KBM-7 (cell line): Measurements from ENCODE around the gene DCST1.
A peak's percentile ranks its signal among the peaks of the same experiment; 100 is the strongest.

ENCODE experiments used
- DNase-seq: peaks from one replicate; pipeline ENCODE4 v3.0.0-alpha.2; 2015
- in situ Hi-C: fragments of 300-500 bp; cut with MboI; formaldehyde crosslinking; loops from 2 replicates; pipeline ENCODE4 v1.14.3; 2020; ENCODE audit warnings: low sequenced_read_pairs, low pct_unique_long_range_greater_than_20kb, mixed read lengths

The DCST1 gene

DNA sequence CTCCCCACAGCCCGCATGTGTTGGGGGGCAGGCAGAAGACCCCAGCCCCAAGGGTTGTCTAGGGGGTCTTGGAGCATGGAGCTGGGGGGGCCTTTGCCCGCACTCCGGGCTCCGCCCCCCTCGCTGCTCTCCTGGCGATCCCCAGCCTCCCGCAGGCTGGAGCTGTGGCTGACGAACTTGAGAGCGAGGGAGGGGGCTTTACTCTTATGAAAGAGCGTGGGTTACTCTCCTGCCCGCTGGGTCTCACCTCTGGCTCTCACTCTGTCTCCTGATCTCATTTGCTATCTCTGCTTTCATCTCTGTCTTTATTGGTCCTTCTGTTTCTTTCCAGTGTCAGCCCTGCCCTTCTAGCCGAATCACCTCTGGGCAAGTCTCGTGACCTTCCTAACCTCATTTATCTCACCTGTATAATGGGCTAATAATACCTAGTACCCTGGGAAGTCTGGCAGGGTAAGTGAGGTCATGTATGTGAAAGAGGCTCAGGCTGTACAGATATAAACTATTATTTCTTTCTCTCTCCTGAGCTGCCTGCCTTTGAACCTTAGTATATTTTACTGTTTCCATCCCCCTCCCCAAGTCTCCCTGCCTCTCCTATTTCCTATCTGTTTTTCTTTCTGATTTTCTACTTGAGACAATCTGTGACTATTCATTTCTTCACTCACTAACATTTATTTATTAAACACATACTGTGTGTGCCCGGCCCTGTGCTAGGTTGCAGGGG lies 30.6 kb downstream of the DCST1 start:
- DNase-seq: peak; percentile 49
- in situ Hi-C loops: no loop called here

DNA sequence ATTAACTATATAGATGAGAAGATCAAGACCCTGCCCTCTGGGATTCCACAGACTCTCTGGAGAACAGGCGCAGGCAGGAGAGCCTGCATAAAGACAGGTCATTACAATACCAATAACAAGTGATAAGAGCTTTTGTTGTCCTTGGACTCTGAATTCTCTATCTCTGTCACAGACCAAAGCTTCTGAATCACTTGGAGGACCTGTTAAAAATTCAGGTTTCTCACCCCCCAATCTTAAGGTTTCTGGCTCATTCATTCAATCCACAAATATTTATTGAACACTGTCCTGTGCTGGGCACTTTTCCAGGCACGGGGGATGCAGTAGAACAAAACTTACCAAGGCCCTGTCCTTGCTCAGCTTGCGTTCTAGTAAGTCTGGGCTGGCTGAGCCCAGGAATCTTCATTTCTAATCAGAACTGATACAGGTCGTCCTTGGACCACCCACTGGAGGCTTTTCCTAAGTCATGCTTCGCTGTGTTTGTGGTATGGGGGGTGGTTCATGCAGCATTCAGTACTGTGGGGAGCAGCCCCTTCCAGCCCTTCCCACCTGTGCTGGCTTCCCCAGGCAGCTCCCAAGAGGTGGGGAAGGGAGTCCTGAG lies 31.3 kb downstream of the DCST1 start:
- in situ Hi-C loops: no loop called here
- no peak for DNase-seq

DNA sequence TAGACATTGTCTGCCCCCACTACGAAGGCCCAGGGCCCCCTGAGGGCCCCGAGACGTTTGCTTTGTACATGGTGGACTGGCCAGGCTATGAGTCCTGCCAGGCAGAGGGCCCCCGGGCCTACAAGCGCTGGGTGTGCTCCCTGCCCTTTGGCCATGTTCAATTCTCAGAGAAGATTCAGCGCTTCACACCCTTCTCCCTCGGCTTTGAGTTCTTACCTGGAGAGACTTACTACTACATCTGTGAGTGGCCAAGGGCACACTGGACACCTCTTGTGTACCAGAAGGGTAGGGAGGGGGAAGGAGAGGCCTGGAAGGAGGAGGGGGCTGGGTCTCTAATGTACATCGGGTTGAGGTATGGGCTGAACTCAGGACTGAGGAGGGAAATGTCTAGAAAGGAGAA lies 33.2 kb downstream of the DCST1 start:
- in situ Hi-C loops: no loop called here
- DNase-seq: no peak

DNA sequence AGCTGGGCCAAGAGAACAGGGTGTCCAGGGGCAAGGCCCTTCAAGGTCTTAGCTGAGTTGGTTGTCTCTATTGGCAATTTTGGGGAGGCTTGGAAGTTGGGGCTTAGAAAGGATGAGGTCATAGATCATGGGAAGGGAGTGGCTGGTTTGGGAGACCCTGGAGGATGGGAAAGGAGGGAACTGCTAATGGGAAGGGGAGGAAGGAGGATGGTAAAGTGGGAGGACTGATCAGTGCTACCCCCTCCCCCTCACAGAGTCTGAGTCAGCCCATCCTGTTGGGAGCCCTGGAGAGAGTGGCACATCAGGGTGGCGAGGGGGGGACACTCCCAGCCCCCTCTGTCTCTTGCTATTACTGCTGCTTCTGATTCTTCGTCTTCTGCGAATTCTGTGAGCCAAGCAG lies 35.0 kb downstream of the DCST1 start:
- in situ Hi-C loops: no loop called here
- no peak for DNase-seq

DNA sequence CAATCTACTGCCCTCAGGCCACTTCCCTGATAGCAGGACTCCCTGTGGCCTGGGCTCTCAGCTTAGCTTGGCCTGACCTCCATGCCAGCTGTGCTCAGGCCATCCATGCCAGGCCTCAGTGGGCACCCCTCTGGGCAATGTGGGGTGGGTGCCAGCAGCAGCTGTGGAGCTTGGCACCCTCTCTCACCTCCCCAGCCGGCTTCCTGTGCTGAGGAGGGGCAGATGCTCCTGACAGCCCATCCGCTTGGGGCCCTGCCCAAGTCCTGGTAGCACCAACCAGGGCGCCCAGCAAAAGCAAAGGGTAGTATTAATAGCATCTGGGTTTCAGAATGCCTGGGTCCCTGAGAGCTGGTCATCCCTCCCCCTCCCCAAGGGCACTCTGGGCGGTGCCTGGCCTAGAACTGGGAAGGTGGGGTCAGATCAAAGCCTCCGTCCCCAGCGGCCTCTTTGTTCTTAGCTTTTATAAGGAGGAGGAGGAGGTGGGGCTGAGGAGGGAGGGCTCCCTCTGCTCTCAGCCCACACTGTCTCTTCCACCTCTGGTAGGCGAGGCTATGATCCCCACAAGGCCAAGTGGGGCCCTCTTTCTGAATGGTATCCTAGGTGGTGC lies 36.0 kb downstream of the DCST1 start:
- no peak for DNase-seq
- in situ Hi-C loops: no loop called here

DNA sequence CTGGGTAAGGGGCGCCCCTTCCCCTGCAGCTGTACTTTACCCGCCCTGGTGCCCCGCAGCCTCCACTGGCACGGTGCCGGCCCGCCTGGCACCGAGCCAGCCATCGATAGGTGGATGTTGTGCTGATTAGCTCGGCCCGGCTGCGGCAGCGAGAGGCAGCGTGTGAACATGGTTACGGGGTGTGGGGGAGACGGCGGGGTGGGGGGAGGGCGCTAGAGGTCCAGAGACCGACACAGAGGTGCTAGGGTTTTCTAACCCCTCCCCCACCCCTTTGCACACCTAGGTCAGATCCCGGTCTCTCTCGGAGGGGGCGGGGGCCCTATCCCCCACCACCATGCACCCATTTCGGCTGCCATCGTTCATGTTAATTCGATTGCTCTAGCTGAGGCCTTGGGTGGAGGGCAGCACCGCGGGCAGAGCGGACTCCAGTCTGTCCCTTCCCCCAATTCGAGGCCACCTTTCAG lies 36.6 kb downstream of the DCST1 start:
- in situ Hi-C loops: no loop called here
- DNase-seq: no peak

DNA sequence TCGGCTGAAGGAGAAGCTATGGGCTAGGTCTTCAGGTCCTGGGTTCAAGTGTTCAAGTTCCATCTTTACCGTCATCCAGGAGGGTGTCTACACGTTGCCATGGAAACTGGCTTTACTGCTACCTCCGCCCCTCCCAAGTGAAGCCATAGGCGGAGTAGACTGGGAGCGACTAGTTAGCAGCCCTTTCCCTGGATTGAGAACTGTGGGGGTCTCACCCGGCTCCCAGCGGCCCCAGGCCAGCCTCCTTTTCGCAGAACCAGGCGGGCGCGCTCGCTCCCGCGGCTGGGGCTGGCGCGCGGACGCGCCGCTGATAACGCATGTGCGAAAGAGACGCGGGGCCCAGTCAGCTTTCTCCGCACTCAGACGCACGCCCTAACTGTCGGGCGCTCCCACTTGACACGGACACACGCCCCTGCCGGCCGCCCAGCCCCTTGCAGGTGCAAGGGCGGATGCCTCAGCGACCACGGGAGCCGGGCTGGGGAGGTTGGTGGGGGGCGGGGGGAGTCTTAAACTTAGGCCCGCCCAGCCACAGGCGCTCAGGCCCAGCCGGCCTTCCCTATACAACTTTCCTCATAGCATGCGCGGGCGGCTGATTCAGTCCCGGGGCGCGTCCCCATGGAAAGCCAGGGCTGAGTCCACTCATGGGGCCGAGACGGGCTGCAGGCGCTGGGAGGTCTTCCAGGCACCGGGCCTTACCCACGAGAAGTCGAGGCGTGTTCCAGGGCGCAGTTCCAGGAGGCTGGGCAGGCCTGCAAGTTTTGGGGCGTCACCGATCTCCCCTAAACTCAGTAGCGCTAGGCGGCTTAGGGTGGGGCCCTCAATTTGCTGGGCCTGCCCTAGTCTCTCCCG lies 37.3 kb downstream of the DCST1 start:
- in situ Hi-C loops: no loop called here
- DNase-seq: peak; percentile 83

DNA sequence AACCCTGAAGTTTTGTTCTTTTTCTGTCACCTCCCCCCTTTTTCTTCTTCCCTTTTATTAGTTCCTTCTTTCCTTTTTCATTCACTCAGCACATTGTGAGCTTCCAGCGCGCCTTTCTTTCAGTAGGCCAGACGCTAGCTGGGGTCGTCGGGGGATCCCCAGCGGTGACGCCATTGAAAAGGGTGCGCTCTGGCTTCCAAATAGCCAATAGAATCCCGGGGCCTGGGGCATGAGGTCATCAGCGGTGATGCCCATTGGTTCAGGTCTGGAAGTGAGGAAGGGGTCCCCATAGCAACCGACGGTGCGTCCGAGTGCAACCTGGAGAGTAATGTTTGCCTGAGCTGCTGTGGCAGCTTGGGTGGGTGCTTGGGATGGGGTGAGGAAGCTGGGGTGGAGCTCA lies 38.1 kb downstream of the DCST1 start:
- in situ Hi-C loops: no loop called here
- DNase-seq: no peak

DNA sequence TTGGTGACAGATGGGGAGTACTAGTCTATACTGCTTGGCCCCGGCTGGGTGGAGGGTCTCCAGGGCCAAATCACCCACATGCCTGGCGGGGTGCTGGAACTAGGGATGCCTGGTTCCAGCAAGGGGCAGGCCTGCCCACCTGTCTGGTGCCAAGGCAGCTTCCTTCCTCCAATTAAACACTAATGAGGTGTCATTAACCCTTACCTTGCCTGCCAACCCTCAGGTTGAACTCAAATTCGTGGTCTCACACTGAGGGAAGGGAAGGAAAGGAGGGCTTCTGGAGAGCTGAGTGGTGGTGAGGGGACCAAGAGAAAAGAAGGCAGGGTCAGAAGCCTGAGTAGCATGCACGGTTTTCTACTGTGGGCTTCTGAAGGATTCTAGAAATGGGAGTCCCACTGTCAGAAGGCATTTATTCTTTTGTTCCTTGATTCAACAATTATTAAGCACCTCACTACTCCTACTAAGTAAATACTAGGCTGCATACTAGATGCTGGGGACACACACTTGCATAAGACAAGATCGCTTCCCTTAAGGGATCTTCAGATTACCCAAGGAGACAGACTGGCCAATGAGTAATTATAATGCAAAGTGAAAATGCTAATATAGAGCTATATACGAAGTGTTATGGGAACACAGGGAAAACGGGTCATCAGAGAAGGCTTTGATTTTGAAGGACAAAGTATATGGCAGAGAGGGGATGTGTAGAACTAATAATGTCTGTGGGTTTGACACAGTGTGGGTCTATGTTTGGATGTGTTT lies 39.1 kb downstream of the DCST1 start:
- DNase-seq: no peak
- in situ Hi-C loops: no loop called here

DNA sequence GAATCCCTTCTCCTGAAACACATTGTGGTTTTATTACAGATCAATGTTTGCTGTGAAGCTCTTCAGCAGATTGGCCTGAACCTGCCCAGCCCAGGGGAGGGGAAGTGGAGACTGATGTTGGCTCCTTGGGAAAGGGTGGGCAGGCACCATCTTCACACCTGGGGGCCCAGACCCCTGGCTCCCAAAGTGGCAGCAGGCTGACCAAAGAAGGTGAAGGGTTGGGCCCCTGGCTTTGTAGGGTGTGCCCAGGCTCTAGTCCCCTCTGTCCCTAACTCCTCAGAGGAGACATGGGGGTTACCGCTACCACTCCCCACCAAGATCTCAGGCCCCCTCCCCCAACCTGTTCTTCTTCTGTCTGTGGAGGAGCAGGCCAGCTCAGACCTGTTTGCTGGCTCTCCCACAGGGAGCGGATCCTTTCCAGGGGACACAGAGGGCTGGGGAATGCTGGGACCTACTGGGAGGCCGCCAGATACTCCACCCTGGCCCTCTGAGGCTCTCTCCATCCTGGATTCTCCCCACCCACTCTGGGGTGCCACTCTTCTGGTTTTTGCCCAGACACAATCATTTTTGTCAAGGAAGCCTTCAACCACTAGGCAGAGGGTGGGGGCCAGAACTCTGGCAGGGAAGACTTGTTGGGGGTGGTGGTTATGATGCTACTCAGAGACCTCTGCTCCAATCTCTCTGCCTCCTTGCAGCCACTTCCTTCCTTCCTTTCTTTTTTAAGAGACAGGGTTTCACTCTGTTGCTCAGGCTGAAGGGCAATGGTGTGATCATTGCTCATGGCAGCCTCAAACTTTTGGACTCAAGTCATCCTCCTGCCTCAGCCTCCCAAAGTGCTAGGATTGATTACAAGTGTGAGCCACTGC lies 40.0 kb downstream of the DCST1 start:
- in situ Hi-C loops: no loop called here
- peak; percentile 81 for DNase-seq

DNA sequence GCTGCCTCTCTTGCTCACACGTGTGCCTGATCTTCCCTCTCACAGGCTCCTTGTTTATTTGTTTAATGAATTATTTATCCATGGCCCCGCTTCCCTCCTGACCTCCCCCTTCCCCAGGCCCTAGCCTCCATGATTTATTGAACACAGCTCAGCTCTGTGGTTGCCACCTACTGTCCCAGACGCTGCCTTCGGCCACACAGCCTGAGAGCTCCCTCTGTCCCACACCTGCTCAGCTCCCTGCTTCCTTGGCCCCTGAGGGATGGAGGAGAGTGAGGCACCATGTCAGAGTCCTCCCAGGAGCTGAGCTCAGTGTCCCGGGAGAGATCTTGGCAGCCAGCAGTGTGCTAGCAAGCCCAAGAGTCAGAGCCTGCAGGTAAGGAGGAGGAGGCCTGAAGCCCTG lies 41.9 kb downstream of the DCST1 start:
- DNase-seq: no peak
- in situ Hi-C loops: no loop called here

DNA sequence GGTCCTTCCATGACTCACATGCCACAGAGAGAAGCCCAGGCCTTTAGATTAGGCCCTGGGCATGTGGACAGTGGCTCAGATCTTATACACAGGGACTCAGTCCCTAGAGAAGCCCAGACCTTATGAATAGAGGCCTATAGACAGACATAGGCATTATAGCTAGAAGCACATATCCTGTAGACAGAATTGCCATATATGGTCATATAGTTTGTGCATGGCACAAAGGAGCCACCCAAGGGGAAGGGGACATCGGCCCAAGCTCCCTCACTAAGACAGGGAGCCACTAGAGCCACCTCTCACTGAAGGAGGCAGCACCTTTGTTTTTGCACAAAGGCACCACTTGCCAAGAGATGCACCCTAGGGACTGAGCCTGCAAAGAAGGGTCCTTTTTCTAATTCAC lies 42.7 kb downstream of the DCST1 start:
- in situ Hi-C loops: no loop called here
- no peak for DNase-seq

DNA sequence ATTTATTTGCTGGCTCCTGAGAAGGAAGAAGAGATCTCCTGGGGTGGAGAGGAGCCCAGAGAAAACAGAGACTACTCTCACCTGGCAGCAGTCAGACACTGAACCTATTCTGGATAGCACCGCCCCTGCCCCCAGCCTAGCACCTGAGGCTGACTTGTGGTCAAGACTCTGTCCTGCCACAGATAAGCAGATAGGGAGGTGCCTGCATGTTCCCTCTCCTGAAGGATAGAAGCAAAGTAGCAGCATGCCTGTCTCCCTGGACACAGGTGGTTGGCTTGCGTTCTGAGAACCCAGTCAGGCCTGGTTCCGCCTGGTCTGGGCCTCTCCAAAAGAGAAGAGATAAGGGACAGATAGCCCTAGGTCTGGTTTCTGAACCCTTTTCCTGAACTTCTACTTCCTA lies 43.7 kb downstream of the DCST1 start:
- in situ Hi-C loops: no loop called here
- no peak for DNase-seq

DNA sequence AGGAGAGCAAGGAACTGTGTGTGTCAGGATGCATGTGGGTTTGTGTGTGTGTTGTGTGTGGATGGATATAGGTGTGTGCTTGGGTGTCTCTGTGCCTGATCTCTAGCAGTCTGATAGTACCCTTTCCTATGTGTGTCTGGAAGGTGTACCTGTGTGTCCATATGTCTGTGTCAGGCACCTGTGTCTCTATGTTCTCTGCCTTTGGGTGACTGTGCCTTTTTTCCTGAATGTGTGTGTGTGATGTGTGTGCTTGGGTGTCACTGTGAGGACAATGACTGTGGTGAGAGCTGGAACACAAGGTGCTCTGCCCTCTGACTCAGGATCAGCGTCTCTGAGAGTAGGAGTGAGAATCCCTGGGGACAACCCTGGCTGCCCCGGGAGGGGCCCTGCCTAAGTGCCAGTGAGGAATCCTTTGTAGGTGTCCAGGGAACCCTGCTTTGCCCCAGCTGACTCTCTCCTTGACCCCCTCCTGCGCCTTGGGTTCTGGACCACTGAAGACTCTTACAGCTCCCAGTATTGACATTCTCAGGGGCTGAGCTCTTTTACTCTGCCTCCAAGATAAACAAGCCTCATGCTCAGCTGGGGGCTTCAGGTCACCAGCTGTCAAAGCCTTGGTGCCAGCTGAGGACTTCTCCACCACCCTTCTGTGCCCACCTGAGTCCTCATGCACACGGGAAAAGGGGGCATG lies 44.3 kb downstream of the DCST1 start:
- in situ Hi-C loops: no loop called here

DNA sequence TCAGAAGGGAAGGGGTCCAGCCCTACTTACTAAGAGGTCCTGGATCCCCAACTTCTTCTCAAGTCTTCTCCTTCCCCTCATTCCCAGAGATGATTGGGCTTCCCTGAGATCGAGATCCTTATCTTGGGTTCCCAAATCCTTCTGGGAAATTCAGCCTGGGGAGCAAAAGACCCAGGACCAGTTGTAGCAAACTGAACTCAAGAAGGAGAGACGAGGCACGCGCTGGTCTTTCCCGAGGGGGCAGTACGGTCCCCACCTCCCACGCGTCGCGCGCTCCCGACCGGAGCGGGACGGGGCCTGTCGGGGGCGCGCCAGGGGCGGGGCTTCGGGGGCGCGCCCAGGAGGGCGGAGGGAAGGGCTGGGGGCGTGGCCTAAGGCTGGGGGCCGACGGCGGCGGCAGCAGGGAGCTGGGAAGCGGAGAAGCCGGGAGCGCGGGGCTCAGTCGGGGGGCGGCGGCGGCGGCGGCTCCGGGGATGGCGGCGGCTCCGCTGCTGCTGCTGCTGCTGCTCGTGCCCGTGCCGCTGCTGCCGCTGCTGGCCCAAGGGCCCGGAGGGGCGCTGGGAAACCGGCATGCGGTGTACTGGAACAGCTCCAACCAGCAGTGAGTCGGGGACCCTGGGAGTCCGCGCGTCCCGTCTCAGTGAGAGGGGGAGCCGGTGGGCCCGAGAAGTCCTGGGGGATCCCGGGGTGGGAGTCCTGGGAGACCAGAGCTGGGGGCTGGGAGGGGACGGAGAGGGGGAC lies 45.0 kb downstream of the DCST1 start, which contains the start of gene EFNA3:
Gene EFNA3, plus strand, starts transcription at position 369 of the 741 bp plus-strand sequence. Its CDS starts 105 bp downstream, at position 474.
- in situ Hi-C loops: no loop called here
- peak; percentile 53 for DNase-seq

More for the DNA sequence above, 44.3 kb downstream of the DCST1 start:
- no peak for DNase-seq

DNA sequence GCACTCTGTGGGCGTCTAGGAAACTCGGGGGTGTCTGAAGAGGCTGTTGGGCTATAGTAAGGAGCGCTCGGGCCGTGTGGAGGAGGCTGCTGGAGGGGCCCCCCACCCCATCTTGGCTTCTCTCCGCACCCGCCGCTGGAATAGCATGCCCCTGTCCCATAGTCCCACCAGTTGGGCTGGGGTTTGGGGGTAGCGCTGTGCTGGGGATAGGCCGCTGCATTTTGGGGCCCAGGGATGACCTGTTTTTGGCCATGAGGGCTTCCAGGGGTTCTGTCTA lies 45.5 kb downstream of the DCST1 start:
- DNase-seq: no peak
- in situ Hi-C loops: no loop called here
